HepG2 (cell line): ENCODE data around the gene CD37. TPM values are rescaled to one million over a fixed set of nuclear protein-coding genes. Genes with fewer than 3 reads are reported as not detected.
A peak's percentile ranks its signal among the peaks of the same experiment; 100 is the strongest.

ENCODE experiments used
- CREM ChIP-seq, 2 experiments: sonication (generic) in 1 of 2; formaldehyde crosslinking in 1 of 2; IDR thresholded peaks; 2 replicates each; pipeline versions ENCODE4 v1.4.0 to v1.6.1; 2016 to 2020; ENCODE audit warnings: antibody characterized with exemption in 1 of 2, mild to moderate bottlenecking in 1 of 2, missing genetic modification reagents in 1 of 2
- EP300 ChIP-seq, 3 experiments: sonication (generic) in 1 of 3; formaldehyde crosslinking in 1 of 3; IDR thresholded peaks; 2 replicates each; pipeline versions ENCODE4 v1.5.1 to v1.6.1; 2011 to 2020; ENCODE audit warnings: low read depth in 2 of 3, low read length in 2 of 3, borderline replicate concordance in 1 of 3, improper control_type of control experiment in 1 of 3, mild to moderate bottlenecking in 1 of 3, missing genetic modification reagents in 1 of 3, moderate library complexity in 1 of 3
- FOXK2 ChIP-seq: fragments of 450-650 bp; IDR thresholded peaks from 2 replicates; pipeline ENCODE4 v1.6.1; 2016
- FOXM1 ChIP-seq: sonication (generic); formaldehyde crosslinking; IDR thresholded peaks from 2 replicates; pipeline ENCODE4 v1.5.0; 2020; ENCODE audit warnings: missing genetic modification reagents
- GABPA ChIP-seq, 2 experiments: IDR thresholded peaks; 2 replicates each; pipeline ENCODE4 v1.6.1; 2011 to 2016; ENCODE audit warnings: low read depth in 2 of 2, low read length in 1 of 2, missing biosample characterization in 1 of 2, missing genetic modification characterization in 1 of 2
- HNF4G ChIP-seq, 2 experiments: sonication (generic) in 1 of 2; formaldehyde crosslinking in 1 of 2; IDR thresholded peaks; 2 replicates each; pipeline versions ENCODE4 v1.4.0 to v1.6.1; 2011 to 2020; ENCODE audit warnings: borderline replicate concordance in 2 of 2, low read depth in 2 of 2, mild to moderate bottlenecking in 2 of 2, low read length in 1 of 2, missing genetic modification reagents in 1 of 2, moderate library complexity in 1 of 2
- HOXA5 ChIP-seq: sonication (generic); formaldehyde crosslinking; IDR thresholded peaks from 2 replicates; pipeline ENCODE4 v1.4.0; 2020; ENCODE audit warnings: missing genetic modification reagents
- NCOA1 ChIP-seq: sonication (generic); formaldehyde crosslinking; IDR thresholded peaks from 2 replicates; pipeline ENCODE4 v1.9.0; 2021; ENCODE audit warnings: missing genetic modification reagents
- PREB ChIP-seq: sonication (generic); formaldehyde crosslinking; IDR thresholded peaks from 2 replicates; pipeline ENCODE4 v1.4.0; 2020; ENCODE audit warnings: missing genetic modification reagents
- RBFOX2 ChIP-seq: fragments of 200-400 bp; formaldehyde crosslinking; IDR thresholded peaks from 2 replicates; pipeline ENCODE4 v1.6.1; 2017; ENCODE audit warnings: low read depth, mild to moderate bottlenecking, low read length
- RERE ChIP-seq: IDR thresholded peaks from 2 replicates; pipeline ENCODE4 v1.6.1; 2016; ENCODE audit warnings: low read depth, missing genetic modification reagents, missing compliant biosample characterization
- SNAI1 ChIP-seq: sonication (generic); formaldehyde crosslinking; IDR thresholded peaks from 2 replicates; pipeline ENCODE4 v1.5.0; 2020; ENCODE audit warnings: mild to moderate bottlenecking, missing genetic modification reagents, borderline replicate concordance
- SP4 ChIP-seq: sonication (generic); formaldehyde crosslinking; IDR thresholded peaks from 2 replicates; pipeline ENCODE4 v1.8.1; 2023; ENCODE audit warnings: mild to moderate bottlenecking, missing genetic modification reagents
- TMF1 ChIP-seq: sonication (generic); formaldehyde crosslinking; IDR thresholded peaks from 2 replicates; pipeline ENCODE4 v1.8.1; 2022; ENCODE audit warnings: low read depth, missing genetic modification reagents
- ZNF253 ChIP-seq: sonication (generic); formaldehyde crosslinking; IDR thresholded peaks from 2 replicates; pipeline ENCODE4 v1.8.0; 2022; ENCODE audit warnings: mild to moderate bottlenecking, missing genetic modification reagents, borderline replicate concordance
- ZNF263 ChIP-seq: sonication (generic); formaldehyde crosslinking; IDR thresholded peaks from 2 replicates; pipeline ENCODE4 v1.4.0; 2020; ENCODE audit warnings: missing genetic modification reagents
- ZNF264 ChIP-seq: sonication (generic); formaldehyde crosslinking; IDR thresholded peaks from 2 replicates; pipeline ENCODE4 v1.4.0; 2020; ENCODE audit warnings: missing genetic modification reagents
- ZNF335 ChIP-seq: sonication (generic); formaldehyde crosslinking; IDR thresholded peaks from 2 replicates; pipeline ENCODE4 v1.4.0; 2020; ENCODE audit warnings: missing genetic modification reagents
- ZNF354B ChIP-seq: sonication (generic); formaldehyde crosslinking; IDR thresholded peaks from 2 replicates; pipeline ENCODE4 v1.8.0; 2022; ENCODE audit warnings: mild to moderate bottlenecking, missing genetic modification reagents
- ZNF577 ChIP-seq: sonication (generic); formaldehyde crosslinking; IDR thresholded peaks from 2 replicates; pipeline ENCODE4 v1.4.0; 2020; ENCODE audit warnings: mild to moderate bottlenecking, low read depth, missing genetic modification reagents, borderline replicate concordance
- ZNF800 ChIP-seq: sonication (generic); formaldehyde crosslinking; IDR thresholded peaks from 2 replicates; pipeline ENCODE4 v1.4.0; 2020; ENCODE audit warnings: missing genetic modification reagents
- polyA plus RNA-seq, 8 experiments: library from polyadenylated mRNA; depleted of rRNA in 3 of 8; stranded (reverse) in 7 of 8; unstranded in 1 of 8; fragments of >200 nt; fragmentation: Illumina TruSeq in 4 of 8; extraction: Trizol in 4 of 8; gene quantifications; 2 replicates each; pipeline versions ENCODE4 v1.2.1 to v1.2.3, GENCODE V29; 2011 to 2016; ENCODE audit warnings: low read depth in 4 of 8, missing spikeins in 1 of 8, mixed read lengths in 1 of 8; ENCODE audit not compliant: insufficient read depth in 1 of 8
- total RNA-seq, 5 experiments: library from RNA; depleted of rRNA; stranded (reverse); fragments of >200 nt; fragmentation: Illumina TruSeq; extraction: Trizol; gene quantifications; 2 replicates each; pipeline ENCODE4 v1.2.3, GENCODE V29; 2016; ENCODE audit warnings: low read depth in 1 of 5

CD37 gene
- total and polyA plus RNA-seq, 2 of the 13 experiments (the other 11 are each of a cell fraction or from before 2014, with no cell fraction given), result not detected

- TF ChIP-seq HNF4G (IDR thresholded peaks at IDR 0.05; ENCODE audit: borderline replicate concordance, low read depth, low read length) (no peak), HNF4G (CRISPR knock-in tag; IDR thresholded peaks at IDR 0.05; ENCODE audit: borderline replicate concordance, low read depth) (no peak), CREM (IDR thresholded peaks at IDR 0.05) (no peak), CREM (CRISPR knock-in tag; IDR thresholded peaks at IDR 0.05) (no peak), RERE (CRISPR knock-in tag) (no peak), ZNF263 (no peak), ZNF800 (no peak), TMF1 (CRISPR knock-in tag) (no peak), NCOA1 (CRISPR knock-in tag) (no peak), SP4 (CRISPR knock-in tag) (0 out of 2 replicates have a peak, but pooled peaks have one; percentile 41), SNAI1 (no peak), RBFOX2 (0 out of 2 replicates have a peak, but pooled peaks have one; percentile 14), ZNF577 (CRISPR knock-in tag) (no peak), HOXA5 (no peak), FOXM1 (no peak), FOXK2 (no peak), ZNF335 (CRISPR knock-in tag) (no peak), GABPA (IDR thresholded peaks at IDR 0.05; ENCODE audit: low read depth, low read length) (no peak), GABPA (CRISPR knock-in tag; IDR thresholded peaks at IDR 0.05; ENCODE audit: low read depth) (no peak), EP300 (IDR thresholded peaks at IDR 0.05; ENCODE audit: low read depth in 2 of 2, low read length in 2 of 2) (peak in 1 of 2 experiments; percentile 33; a peak in 1 of 4 replicates), EP300 (CRISPR knock-in tag; IDR thresholded peaks at IDR 0.05; ENCODE audit: borderline replicate concordance) (no peak), PREB (no peak), ZNF354B (CRISPR knock-in tag) (no peak), ZNF253 (CRISPR knock-in tag) (no peak), ZNF264 (CRISPR knock-in tag) (no peak)
Observed at GRCh38 chr19:49361438-49362047, 26.3 kb downstream of the CD37 start (continued).
